Stimulated activated CD4-positive, alpha-beta T cell treated with anti-CD3 and anti-CD28 coated beads, Interleukin-2, amount 100 ng/mL, for 4 hours (primary cell): ENCODE results near the gene WDSUB1.

Source experiments
- DNase-seq: peaks from one replicate; pipeline ENCODE4 v3.0.0-alpha.2; 2020; ENCODE audit warnings: low read depth

The WDSUB1 gene

GRCh38 chr2:159195697-159196096 lies 90.8 kb downstream of the WDSUB1 start:
- DNase-seq: no peak

- DNase-seq: no peak
Observed at GRCh38 chr2:159194241-159194640, 92.3 kb downstream of the WDSUB1 start.

GRCh38 chr2:159193791-159194190 lies 92.7 kb downstream of the WDSUB1 start:
- DNase-seq: no peak

GRCh38 chr2:159192371-159192918 lies 94.1 kb downstream of the WDSUB1 start:
- DNase-seq: no peak

- DNase-seq: no peak
Observed at GRCh38 chr2:159188449-159188848, 98.1 kb downstream of the WDSUB1 start.

- no peak for DNase-seq
Observed at GRCh38 chr2:159187106-159187505, 99.4 kb downstream of the WDSUB1 start.

GRCh38 chr2:159186462-159186861 lies 100.0 kb downstream of the WDSUB1 start:
- DNase-seq: no peak
